Measurements from ENCODE around the gene PEAK3. TPM values are rescaled to one million over a fixed set of nuclear protein-coding genes. Genes with fewer than 3 reads are reported as not detected.

Gene PEAK3
- polyA plus RNA-seq, 2 donors: 0.02 to 0.06 TPM

DNA sequence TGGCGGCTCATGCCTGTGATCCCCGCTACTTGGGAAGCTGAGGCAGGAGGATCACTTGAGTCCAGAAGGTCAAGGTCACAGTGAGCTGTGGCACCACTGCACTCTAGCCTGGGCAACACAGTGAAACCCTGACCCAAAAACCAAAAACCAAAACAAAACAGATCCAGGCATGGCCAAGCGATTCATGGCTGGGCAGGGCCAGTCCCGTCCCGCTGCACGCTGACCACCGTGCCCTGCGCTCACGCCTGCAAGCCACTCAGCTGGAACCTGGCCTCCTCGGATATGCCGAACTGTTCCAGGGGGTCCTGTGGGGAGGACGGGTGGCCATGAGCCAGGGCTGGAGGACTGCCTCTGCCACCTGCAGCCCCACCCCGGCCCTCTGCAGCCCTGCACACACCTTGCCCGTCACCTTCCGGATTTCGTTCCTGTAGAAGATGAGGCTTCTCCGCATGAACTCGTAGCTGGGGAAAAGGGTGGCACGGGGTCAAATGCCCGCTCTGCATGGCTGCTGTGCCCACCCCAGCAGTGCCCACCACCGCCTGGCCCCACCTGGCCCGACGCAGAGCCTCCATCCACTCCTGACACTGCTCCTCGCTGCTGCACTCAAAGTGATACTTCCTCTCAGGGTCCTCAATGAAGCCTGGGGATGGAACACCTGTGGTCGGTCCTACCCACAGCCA is 48.2 kb downstream of the PEAK3 start:
- Histone ChIP-seq H3K9me3 (ENCODE audit: control insufficient read depth in 2 of 2, insufficient read depth in 1 of 2, low read depth in 1 of 2, low read length in 1 of 2) (no peaks in the 10 kb centered on the region), H3K4me3 (ENCODE audit: low read depth in 1 of 2, low read length in 2 of 2) (no peak overlapping the region), H3K27ac (ENCODE audit: low read depth in 2 of 2, low read length in 1 of 2) (no peak overlapping the region), H3K4me1 (ENCODE audit: control insufficient read depth in 2 of 2, insufficient read depth in 2 of 2, low read length in 1 of 2) (peaks cover 0 to 16% of the 10 kb centered on the region in 2 donors), H3K27me3 (ENCODE audit: control insufficient read depth in 1 of 2, insufficient read depth in 2 of 2, low read length in 2 of 2) (no peaks in the 10 kb centered on the region), H3K36me3 (ENCODE audit: control insufficient read depth in 2 of 2, insufficient read depth in 2 of 2, low read length in 1 of 2) (peaks cover 0 to 47% of the 10 kb centered on the region in 2 donors)
- WGBS, 2 donors: 81 to 88% methylated on average over 25 of the region's 25 CpGs

DNA sequence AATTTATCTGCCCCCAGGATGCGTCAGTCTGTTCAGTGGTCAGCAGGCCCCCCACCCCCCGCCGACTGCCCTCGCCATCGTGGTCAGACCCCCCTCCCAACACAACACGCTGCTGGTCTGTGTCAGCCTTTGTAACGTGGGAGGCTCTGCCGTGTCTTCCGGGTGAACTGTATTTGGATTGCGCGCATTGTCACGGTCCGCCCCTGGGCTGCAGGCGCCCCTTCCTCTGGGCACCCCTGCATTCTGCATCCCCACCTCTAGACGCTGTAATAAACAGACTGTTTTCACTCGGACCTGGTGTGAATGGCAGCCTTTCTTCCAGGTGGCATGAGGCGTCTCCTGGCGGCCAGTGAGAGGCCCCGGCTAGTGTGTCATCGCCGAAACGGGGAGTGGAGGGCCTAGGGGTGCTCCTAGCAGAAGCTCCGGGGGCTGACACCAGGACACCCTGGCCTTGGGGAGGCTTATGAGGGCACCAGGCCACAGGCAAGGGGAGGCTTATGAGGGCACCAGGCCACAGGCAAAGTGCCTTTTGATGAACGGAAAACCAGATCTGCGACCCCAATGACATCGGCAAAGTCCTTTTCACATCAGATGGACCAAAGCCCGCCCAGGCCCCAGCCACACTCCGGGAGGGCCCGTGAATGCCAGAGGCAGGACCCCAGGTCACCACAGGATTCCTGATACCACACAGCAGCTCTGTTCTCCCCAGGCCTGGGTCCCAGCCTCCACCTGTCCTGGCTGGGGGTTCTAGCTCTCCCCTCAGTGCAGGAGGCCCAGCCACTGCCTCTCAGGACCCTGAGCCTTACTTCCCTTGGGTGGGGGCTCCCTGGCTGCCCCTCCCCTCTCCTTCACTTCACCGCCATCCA is 49.5 kb downstream of the PEAK3 start:
- H3K4me1 ChIP-seq (ENCODE audit: control insufficient read depth in 2 of 2, insufficient read depth in 2 of 2, low read length in 1 of 2): peaks cover 0 to 11% of the 10 kb centered on the region in 2 donors
- no peak overlapping the region for H3K27ac ChIP-seq (ENCODE audit: low read depth in 2 of 2, low read length in 1 of 2)
- H3K27me3 ChIP-seq (ENCODE audit: control insufficient read depth in 1 of 2, insufficient read depth in 2 of 2, low read length in 2 of 2): no peaks in the 10 kb centered on the region
- WGBS, 2 donors: 76 to 78% methylated on average over 30 of the region's 30 CpGs
- H3K36me3 ChIP-seq (ENCODE audit: control insufficient read depth in 2 of 2, insufficient read depth in 2 of 2, low read length in 1 of 2): peaks cover 0 to 56% of the 10 kb centered on the region in 2 donors
- H3K9me3 ChIP-seq (ENCODE audit: control insufficient read depth in 2 of 2, insufficient read depth in 1 of 2, low read depth in 1 of 2, low read length in 1 of 2): no peaks in the 10 kb centered on the region
- H3K4me3 ChIP-seq (ENCODE audit: low read depth in 1 of 2, low read length in 2 of 2): no peak overlapping the region

DNA sequence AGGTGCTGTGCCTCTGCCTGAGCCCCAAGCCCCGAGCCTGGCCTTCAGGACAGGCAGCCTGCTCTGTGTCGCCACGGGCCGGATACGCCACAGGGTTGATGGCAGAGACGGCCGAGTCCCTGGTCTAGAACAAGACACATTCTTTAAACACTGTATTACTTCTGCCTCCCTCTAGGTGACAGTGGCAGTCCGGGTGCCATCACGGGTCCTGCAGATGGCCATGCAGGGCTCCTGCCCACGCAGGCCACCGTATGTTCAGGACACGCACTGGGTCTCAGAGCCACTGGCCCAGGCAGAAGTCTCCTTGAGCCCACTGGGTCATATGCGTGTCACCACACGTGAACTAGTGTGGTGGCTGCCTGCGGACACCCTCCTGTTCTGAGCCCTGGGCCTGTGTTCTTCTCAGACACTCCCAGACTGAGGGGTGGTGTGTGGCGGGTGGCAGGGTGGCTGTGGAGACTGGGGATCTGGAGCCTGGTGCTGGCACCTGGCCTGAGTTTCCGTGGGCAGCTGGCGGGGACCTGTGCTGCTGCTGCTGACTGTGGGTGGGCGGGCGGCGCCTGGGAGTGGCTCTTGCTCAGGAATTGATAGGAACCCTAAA is 50.3 kb downstream of the PEAK3 start:
- WGBS, 2 donors: 75 to 76% methylated on average over 20 to 21 of the region's 21 CpGs
- Histone ChIP-seq H3K9me3 (ENCODE audit: control insufficient read depth in 2 of 2, insufficient read depth in 1 of 2, low read depth in 1 of 2, low read length in 1 of 2) (no peaks in the 10 kb centered on the region), H3K4me1 (ENCODE audit: control insufficient read depth in 2 of 2, insufficient read depth in 2 of 2, low read length in 1 of 2) (peaks cover 2 to 9% of the 10 kb centered on the region in 2 donors), H3K36me3 (ENCODE audit: control insufficient read depth in 2 of 2, insufficient read depth in 2 of 2, low read length in 1 of 2) (peaks cover 2 to 63% of the 10 kb centered on the region in 2 donors), H3K27ac (ENCODE audit: low read depth in 2 of 2, low read length in 1 of 2) (no peak overlapping the region), H3K27me3 (ENCODE audit: control insufficient read depth in 1 of 2, insufficient read depth in 2 of 2, low read length in 2 of 2) (no peaks in the 10 kb centered on the region), H3K4me3 (ENCODE audit: low read depth in 1 of 2, low read length in 2 of 2) (no peak overlapping the region)

DNA sequence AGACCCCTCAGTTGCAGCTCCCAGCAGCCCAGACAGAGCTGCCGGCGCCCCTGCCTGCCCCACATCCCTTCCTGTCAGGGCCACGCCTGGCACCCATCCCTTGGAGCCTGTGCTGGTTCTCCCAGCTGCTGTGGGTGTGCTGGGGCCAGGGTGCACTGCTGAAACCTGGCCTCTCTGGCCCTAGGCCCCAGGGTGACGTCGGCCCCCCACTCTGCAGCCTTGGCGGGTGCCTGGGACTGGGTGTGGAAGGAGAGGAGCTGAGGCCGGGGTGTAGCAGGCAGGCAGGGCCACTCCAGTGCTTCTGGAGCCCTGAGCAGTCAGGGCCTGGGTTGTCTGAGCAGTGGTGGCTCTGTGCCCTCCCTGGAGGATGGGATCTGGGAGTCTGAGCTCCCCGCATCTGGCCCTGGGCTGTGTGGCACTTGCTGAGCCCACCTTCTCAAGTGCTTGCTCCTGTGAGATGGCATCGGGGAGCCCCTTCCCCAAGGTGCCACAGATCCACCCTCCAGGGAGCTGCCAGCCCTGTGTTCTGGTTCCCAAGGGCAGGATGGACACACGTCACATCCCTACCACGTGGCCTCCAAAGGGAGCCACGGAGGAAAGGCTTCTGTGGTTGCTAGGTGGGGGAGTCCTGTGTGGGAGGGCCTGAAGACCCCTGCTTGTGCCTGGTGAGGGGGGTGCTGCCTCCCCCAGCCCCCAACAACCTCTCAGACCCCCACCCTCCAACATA is 51.0 kb downstream of the PEAK3 start:
- H3K27ac ChIP-seq (ENCODE audit: low read depth in 2 of 2, low read length in 1 of 2): no peak overlapping the region
- no peak overlapping the region for H3K4me3 ChIP-seq (ENCODE audit: low read depth in 1 of 2, low read length in 2 of 2)
- no peaks in the 10 kb centered on the region for H3K27me3 ChIP-seq (ENCODE audit: control insufficient read depth in 1 of 2, insufficient read depth in 2 of 2, low read length in 2 of 2)
- H3K4me1 ChIP-seq (ENCODE audit: control insufficient read depth in 2 of 2, insufficient read depth in 2 of 2, low read length in 1 of 2): peaks cover 2 to 9% of the 10 kb centered on the region in 2 donors
- no peaks in the 10 kb centered on the region for H3K9me3 ChIP-seq (ENCODE audit: control insufficient read depth in 2 of 2, insufficient read depth in 1 of 2, low read depth in 1 of 2, low read length in 1 of 2)
- WGBS, 2 donors: 64 to 70% methylated on average over 12 of the region's 12 CpGs
- peaks cover 5 to 70% of the 10 kb centered on the region in 2 donors for H3K36me3 ChIP-seq (ENCODE audit: control insufficient read depth in 2 of 2, insufficient read depth in 2 of 2, low read length in 1 of 2)

DNA sequence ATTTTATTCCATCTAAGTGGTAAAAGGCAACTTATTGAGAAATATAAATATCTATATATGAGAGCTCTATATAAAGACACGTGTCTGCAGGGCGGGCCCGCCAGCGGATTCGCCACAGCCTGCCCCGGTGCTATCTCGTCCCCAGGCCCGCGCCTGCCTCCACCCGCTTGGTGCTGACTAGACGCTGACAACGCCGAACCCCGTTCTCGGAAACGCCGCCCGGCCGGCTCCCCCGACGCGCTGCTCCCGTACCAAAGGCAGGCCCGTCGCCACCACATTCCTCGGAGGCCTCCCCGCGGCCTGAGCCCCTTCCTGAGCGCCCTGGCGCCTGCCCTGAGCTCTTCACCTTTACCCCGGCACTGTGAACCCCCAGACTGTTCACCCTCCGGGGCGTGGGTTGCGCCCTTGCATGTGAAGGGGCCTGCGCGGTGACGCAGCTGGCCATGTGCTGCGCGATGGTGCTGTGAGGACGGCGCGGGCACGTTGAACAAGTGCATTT is 51.9 kb downstream of the PEAK3 start:
- Histone ChIP-seq H3K27ac (ENCODE audit: low read depth in 2 of 2, low read length in 1 of 2) (no peak overlapping the region), H3K9me3 (ENCODE audit: control insufficient read depth in 2 of 2, insufficient read depth in 1 of 2, low read depth in 1 of 2, low read length in 1 of 2) (no peaks in the 10 kb centered on the region), H3K4me1 (ENCODE audit: control insufficient read depth in 2 of 2, insufficient read depth in 2 of 2, low read length in 1 of 2) (peaks cover 2 to 9% of the 10 kb centered on the region in 2 donors), H3K4me3 (ENCODE audit: low read depth in 1 of 2, low read length in 2 of 2) (no peak overlapping the region), H3K27me3 (ENCODE audit: control insufficient read depth in 1 of 2, insufficient read depth in 2 of 2, low read length in 2 of 2) (no peaks in the 10 kb centered on the region), H3K36me3 (ENCODE audit: control insufficient read depth in 2 of 2, insufficient read depth in 2 of 2, low read length in 1 of 2) (peaks cover 5 to 78% of the 10 kb centered on the region in 2 donors)
- WGBS, 2 donors: 84 to 89% methylated on average over 43 of the region's 43 CpGs

DNA sequence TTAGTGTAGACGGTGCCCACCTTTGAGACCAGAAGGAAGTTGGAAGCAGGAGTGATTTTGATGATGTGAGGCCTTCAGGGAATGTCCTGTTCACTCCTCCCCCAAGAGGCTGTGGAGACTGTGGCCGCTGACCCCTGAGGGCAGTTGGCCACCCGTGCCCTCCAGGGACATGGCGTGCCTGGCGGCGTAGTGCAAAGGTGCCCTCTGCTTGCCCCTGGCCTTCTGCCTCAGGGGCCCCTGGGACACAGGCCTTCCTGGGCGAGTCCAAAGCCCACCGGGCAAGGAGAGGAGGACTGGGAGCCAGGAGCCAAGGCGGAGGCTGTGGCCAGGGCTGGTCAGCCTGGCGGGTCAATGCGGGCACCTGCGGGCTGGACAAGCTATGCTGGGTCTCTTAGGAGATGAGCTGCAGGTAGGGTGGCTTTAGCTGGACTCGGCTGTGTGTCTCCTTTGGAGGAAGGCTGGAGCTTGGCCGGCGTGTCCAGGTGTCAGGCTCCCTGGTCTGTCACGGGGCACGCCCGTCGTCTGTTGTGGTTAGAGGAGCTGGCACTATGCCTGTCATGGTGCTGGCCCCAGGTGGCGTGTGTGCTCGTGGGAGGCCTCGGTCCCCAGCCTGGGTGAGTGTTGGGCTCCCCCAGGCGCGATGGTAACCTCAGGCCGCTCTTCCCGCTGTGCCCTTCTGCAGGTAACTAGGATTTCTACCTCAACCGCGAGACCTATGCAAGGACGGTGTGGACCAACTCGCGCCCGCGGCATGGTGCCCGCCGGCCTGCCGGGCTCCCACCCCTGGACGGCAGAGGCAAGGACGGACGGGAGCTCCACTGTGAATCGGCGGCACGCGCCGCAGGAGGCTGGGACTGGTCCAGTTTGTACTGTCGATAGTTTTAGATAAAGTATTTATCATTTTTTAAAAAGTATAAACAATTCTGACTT is 52.6 kb downstream of the PEAK3 start:
- Histone ChIP-seq H3K4me1 (ENCODE audit: control insufficient read depth in 2 of 2, insufficient read depth in 2 of 2, low read length in 1 of 2) (peaks cover 2 to 9% of the 10 kb centered on the region in 2 donors), H3K27me3 (ENCODE audit: control insufficient read depth in 1 of 2, insufficient read depth in 2 of 2, low read length in 2 of 2) (no peaks in the 10 kb centered on the region), H3K36me3 (ENCODE audit: control insufficient read depth in 2 of 2, insufficient read depth in 2 of 2, low read length in 1 of 2) (peaks cover 5 to 85% of the 10 kb centered on the region in 2 donors), H3K9me3 (ENCODE audit: control insufficient read depth in 2 of 2, insufficient read depth in 1 of 2, low read depth in 1 of 2, low read length in 1 of 2) (no peaks in the 10 kb centered on the region), H3K27ac (ENCODE audit: low read depth in 2 of 2, low read length in 1 of 2) (no peak overlapping the region), H3K4me3 (ENCODE audit: low read depth in 1 of 2, low read length in 2 of 2) (no peak overlapping the region)
- 89 to 90% methylated on average over 45 of the region's 45 CpGs for WGBS, 2 donors

DNA sequence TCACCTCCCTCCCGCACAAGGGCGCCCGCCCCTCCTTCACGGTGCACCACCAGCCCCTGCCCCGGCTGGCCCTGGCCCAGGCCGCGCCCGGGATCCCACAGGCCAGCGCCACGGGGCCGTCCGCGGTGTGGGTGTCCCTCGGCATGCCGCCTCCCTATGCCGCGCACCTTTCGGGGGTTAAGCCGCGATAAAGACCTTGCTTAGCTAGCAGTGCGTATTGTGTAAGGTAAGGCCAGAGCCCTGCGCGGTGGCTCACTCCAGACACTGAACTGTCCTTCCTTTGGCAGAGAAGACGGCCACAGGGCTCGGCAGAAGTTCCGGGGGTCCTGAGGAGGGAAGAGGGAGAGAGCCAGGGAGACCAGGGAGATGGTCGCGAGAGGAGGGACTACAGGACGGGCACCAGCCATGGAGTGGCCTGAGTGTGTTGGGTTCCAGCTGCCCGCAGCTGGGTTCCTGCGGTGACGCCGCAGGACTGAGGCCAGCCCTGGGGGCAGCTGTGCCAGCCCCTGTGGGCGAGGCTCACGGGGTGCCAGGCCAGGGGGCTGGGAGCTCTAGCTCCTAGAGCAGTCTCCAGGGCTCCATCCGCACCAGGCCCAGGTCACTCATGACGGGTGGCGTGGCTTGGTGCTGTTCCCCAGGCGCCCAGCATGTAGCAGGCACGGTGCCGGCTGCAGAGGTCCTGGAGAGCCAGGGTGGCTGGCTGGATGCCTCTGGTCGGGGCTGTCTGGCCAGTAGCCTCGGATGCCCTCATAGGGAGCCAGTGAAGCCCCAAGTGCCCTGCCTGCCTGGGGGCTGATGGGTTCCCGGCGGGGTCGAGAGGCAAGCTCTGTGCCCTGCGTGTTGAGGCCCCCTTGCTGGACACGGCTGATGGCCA is 53.6 kb downstream of the PEAK3 start:
- no peak overlapping the region for H3K27ac ChIP-seq (ENCODE audit: low read depth in 2 of 2, low read length in 1 of 2)
- WGBS, 2 donors: 83 to 89% methylated on average over 48 of the region's 48 CpGs
- no peaks in the 10 kb centered on the region for H3K9me3 ChIP-seq (ENCODE audit: control insufficient read depth in 2 of 2, insufficient read depth in 1 of 2, low read depth in 1 of 2, low read length in 1 of 2)
- no peak overlapping the region for H3K4me3 ChIP-seq (ENCODE audit: low read depth in 1 of 2, low read length in 2 of 2)
- H3K27me3 ChIP-seq (ENCODE audit: control insufficient read depth in 1 of 2, insufficient read depth in 2 of 2, low read length in 2 of 2): no peaks in the 10 kb centered on the region
- H3K4me1 ChIP-seq (ENCODE audit: control insufficient read depth in 2 of 2, insufficient read depth in 2 of 2, low read length in 1 of 2): peaks cover 2 to 4% of the 10 kb centered on the region in 2 donors
- H3K36me3 ChIP-seq (ENCODE audit: control insufficient read depth in 2 of 2, insufficient read depth in 2 of 2, low read length in 1 of 2): peaks cover 5 to 83% of the 10 kb centered on the region in 2 donors
